ENCODE results near the gene SP140. TPM values are rescaled to one million over a fixed set of nuclear protein-coding genes. Genes with fewer than 3 reads are reported as not detected.

The SP140 gene
- total and polyA plus RNA-seq, 3 experiments from 2014 or later, result 34.0 to 111 (median 108) TPM

Other genes with a start within 250 kb of the SP140 start
- 1 to 10 TPM in 1 of 2 experiments, under 1 TPM in 1; 0.27 to 1.0 TPM for gene SLC16A14, start 156.8 kb upstream of the SP140 start, total RNA-seq
- 0.13 TPM for gene SLC16A14, start 156.8 kb upstream of the SP140 start, polyA plus RNA-seq
- 10 to 100 TPM; 55.2 to 57.9 TPM for gene SP110, start 5.8 kb upstream of the SP140 start, total RNA-seq
- 106 TPM for gene SP110, start 5.8 kb upstream of the SP140 start, polyA plus RNA-seq
- gene SP140L, start 101.5 kb downstream of the SP140 start, total RNA-seq, result 10 to 100 TPM; 31.4 to 32.5 TPM
- 30.1 TPM for gene SP140L, start 101.5 kb downstream of the SP140 start, polyA plus RNA-seq
- gene SP100, start 190.5 kb downstream of the SP140 start, total RNA-seq, result 10 to 100 TPM; 82.7 to 84.4 TPM
- gene SP100, start 190.5 kb downstream of the SP140 start, polyA plus RNA-seq, result 209 TPM